ENCODE data around the gene YES1. TPM values are rescaled to one million over a fixed set of nuclear protein-coding genes. Genes with fewer than 3 reads are reported as not detected.

Gene YES1
- total and polyA plus RNA-seq, 4 donors: 17.9 to 61.7 (median 31.6) TPM

DNA sequence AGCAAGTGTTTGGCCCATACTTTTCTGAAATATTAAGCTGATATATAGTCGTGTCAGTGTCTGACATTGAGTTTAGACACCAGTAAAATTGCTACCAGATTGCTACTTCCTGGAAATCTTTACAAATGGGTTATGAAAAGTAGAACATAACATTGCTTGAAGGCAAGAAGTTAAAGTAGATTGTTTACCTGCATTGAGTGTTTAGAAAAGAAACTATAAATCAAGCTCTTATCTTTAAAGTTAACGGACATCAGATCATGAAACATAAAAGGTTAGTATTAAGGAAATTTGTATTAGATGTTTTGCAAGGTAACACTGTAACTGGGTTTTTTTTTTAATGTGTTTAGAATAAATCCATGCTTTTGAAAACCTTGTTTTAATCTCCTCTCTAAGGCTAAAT is 4.8 kb upstream of the YES1 start:
- no peak overlapping the region for H3K4me3 ChIP-seq
- peaks cover 0 to 4% (median 0%) of the 10 kb centered on the region in 5 donors for H3K4me1 ChIP-seq (ENCODE audit: control insufficient read depth in 5 of 5, insufficient read depth in 5 of 5, low read length in 5 of 5)
- 41 to 45% methylated on average over 2 of the region's 2 CpGs for WGBS, 2 donors
- no peak for DNase-seq
- no peaks in the 10 kb centered on the region for H3K36me3 ChIP-seq (ENCODE audit: control insufficient read depth in 4 of 4, insufficient read depth in 4 of 4, low read length in 4 of 4)
- H3K27ac ChIP-seq (ENCODE audit: low read depth in 1 of 2, low read length in 1 of 2): no peak overlapping the region
- no peaks in the 10 kb centered on the region for H3K27me3 ChIP-seq (ENCODE audit: control insufficient read depth in 3 of 3, insufficient read depth in 3 of 3, low read length in 2 of 3)
- H3K9ac ChIP-seq (ENCODE audit: insufficient read depth in 1 of 2, low read length in 2 of 2): no peak overlapping the region
- no peak for ATAC-seq (ENCODE audit: insufficient read depth, low FRiP score)
- no peaks in the 10 kb centered on the region for H3K9me3 ChIP-seq (ENCODE audit: control insufficient read depth in 4 of 4, insufficient read depth in 3 of 4, low read length in 3 of 4)
- TF ChIP-seq, protein P1, sequence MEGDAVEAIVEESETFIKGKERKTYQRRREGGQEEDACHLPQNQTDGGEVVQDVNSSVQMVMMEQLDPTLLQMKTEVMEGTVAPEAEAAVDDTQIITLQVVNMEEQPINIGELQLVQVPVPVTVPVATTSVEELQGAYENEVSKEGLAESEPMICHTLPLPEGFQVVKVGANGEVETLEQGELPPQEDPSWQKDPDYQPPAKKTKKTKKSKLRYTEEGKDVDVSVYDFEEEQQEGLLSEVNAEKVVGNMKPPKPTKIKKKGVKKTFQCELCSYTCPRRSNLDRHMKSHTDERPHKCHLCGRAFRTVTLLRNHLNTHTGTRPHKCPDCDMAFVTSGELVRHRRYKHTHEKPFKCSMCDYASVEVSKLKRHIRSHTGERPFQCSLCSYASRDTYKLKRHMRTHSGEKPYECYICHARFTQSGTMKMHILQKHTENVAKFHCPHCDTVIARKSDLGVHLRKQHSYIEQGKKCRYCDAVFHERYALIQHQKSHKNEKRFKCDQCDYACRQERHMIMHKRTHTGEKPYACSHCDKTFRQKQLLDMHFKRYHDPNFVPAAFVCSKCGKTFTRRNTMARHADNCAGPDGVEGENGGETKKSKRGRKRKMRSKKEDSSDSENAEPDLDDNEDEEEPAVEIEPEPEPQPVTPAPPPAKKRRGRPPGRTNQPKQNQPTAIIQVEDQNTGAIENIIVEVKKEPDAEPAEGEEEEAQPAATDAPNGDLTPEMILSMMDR (IDR thresholded peaks at IDR 0.05; ENCODE audit: control extremely low read depth, extremely low read depth): no peak

DNA sequence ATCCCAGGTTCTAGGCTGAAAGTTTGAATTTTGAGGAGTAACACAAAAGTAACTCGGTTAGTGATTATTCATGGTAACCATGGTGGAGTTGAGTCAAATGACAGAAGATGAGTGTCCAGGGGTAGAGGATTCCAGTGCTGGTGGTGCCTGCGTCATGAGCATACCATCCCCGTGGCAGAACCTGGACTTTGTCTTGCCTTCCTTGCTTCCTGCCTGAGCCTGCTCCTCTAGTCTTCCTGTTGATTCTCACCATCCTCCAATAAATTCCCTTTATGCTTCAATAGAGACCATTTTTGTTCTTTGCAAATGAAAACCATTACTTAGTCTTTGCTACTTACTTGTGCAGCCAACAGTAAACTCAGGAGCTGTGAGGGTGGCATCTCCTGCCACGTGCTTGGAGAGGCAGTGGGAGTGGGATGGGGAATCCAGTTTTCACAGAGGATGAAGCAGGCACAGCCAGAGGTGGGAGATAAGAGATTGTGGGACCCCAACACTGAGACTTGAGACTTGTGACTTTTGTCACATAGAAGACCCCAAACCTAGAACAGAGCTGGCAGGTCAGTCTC is 4.1 kb upstream of the YES1 start:
- H3K9ac ChIP-seq (ENCODE audit: insufficient read depth in 1 of 2, low read length in 2 of 2): no peak overlapping the region
- no peak overlapping the region for H3K27ac ChIP-seq (ENCODE audit: low read depth in 1 of 2, low read length in 1 of 2)
- H3K4me3 ChIP-seq: no peak overlapping the region
- no peak for ATAC-seq (ENCODE audit: insufficient read depth, low FRiP score)
- no peaks in the 10 kb centered on the region for H3K36me3 ChIP-seq (ENCODE audit: control insufficient read depth in 4 of 4, insufficient read depth in 4 of 4, low read length in 4 of 4)
- WGBS, 2 donors: 90 to 94% methylated on average over 4 of the region's 4 CpGs
- no peaks in the 10 kb centered on the region for H3K9me3 ChIP-seq (ENCODE audit: control insufficient read depth in 4 of 4, insufficient read depth in 3 of 4, low read length in 3 of 4)
- peaks cover 0 to 4% (median 0%) of the 10 kb centered on the region in 5 donors for H3K4me1 ChIP-seq (ENCODE audit: control insufficient read depth in 5 of 5, insufficient read depth in 5 of 5, low read length in 5 of 5)
- DNase-seq: no peak
- TF ChIP-seq, protein P1 (IDR thresholded peaks at IDR 0.05; ENCODE audit: control extremely low read depth, extremely low read depth): no peak
- no peaks in the 10 kb centered on the region for H3K27me3 ChIP-seq (ENCODE audit: control insufficient read depth in 3 of 3, insufficient read depth in 3 of 3, low read length in 2 of 3)

DNA sequence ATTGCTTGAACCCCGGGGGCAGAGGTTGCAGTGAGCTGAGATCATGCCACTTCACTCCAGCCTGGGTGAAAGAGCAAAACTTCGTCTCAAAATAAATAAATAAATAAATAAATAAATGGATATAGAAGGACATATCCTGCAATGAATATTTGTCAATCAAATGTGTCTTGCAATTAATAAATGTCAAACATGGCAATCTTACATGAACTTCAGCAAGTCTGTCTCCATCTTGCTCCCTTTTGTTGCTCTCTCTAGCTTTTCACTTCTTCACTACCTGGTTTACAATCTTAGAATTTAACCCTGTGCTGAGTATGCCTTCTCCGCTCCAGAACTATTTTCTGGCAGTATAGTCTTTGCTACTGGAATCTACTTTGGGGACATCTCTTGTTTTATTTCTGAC is 3.3 kb upstream of the YES1 start:
- H3K36me3 ChIP-seq (ENCODE audit: control insufficient read depth in 4 of 4, insufficient read depth in 4 of 4, low read length in 4 of 4): no peaks in the 10 kb centered on the region
- WGBS, 2 donors: 83 to 86% methylated on average over 3 of the region's 3 CpGs
- DNase-seq (no peak), ATAC-seq (ENCODE audit: insufficient read depth, low FRiP score) (no peak)
- H3K4me1 ChIP-seq (ENCODE audit: control insufficient read depth in 5 of 5, insufficient read depth in 5 of 5, low read length in 5 of 5): peaks cover 0 to 6% (median 0%) of the 10 kb centered on the region in 5 donors
- H3K4me3 ChIP-seq: no peak overlapping the region
- no peak overlapping the region for H3K9ac ChIP-seq (ENCODE audit: insufficient read depth in 1 of 2, low read length in 2 of 2)
- no peaks in the 10 kb centered on the region for H3K9me3 ChIP-seq (ENCODE audit: control insufficient read depth in 4 of 4, insufficient read depth in 3 of 4, low read length in 3 of 4)
- TF ChIP-seq, protein P1 (IDR thresholded peaks at IDR 0.05; ENCODE audit: control extremely low read depth, extremely low read depth): no peak
- no peak overlapping the region for H3K27ac ChIP-seq (ENCODE audit: low read depth in 1 of 2, low read length in 1 of 2)
- H3K27me3 ChIP-seq (ENCODE audit: control insufficient read depth in 3 of 3, insufficient read depth in 3 of 3, low read length in 2 of 3): no peaks in the 10 kb centered on the region

All from lung (tissue), 12 donors.